Measurements from ENCODE around the gene PUM1. TPM values are rescaled to one million over a fixed set of nuclear protein-coding genes. Genes with fewer than 3 reads are reported as not detected.

PUM1 gene
- total RNA-seq, 2 donors from 2014 or later, result 80.3 to 120 TPM

GRCh38 chr1:31108861-31109260 is 43.3 kb upstream of the PUM1 start:
- TF ChIP-seq POLR2A (IDR thresholded peaks at IDR 0.05) (no peak), POLR2AphosphoS5 (IDR thresholded peaks at IDR 0.05) (no peak), CTCF (IDR thresholded peaks at IDR 0.05) (no peak)
- WGBS, result 86% methylated on average over 5 of the region's 5 CpGs
- no peak for DNase-seq (ENCODE audit: low spot score)
- Histone ChIP-seq H3K27ac (no peak overlapping the region), H3K4me3 (no peak overlapping the region), H3K4me1 (replicated peaks) (no peaks in the 10 kb centered on the region), H3K36me3 (no peaks in the 10 kb centered on the region), H3K27me3 (replicated peaks; ENCODE audit: insufficient read depth) (no peaks in the 10 kb centered on the region), H3K9me3 (no peaks in the 10 kb centered on the region)
- intact Hi-C loops (cut with DNase I), result no loop called here

- DNase-seq (ENCODE audit: low spot score), result no peak
These were observed 40.1 kb upstream of the PUM1 start for GRCh38 chr1:31105646-31106045.

DNA sequence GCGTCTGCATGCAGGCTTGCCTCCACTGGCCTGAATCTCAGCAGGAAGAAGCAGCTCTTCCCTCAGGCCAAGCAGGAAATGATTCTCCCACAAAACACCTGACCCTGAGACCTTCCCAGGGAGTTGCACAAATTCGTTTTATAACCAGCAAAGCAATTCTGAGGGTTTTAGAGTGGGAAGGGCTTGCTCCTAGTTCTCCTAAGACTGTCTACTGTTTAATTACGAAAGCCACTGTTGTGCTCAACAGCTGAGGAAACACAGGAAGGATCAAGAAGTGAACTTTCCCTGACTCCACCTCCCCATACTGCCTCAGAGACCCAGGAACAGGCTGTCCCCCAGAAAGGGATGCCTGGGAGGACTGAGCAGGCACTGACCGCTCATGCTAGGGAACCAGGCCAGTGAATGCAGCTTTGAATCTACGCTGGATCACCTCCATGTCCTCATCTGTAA is 37.0 kb upstream of the PUM1 start:
- 31% methylated on average over 5 of the region's 5 CpGs for WGBS
- Histone ChIP-seq H3K4me1 (replicated peaks) (no peaks in the 10 kb centered on the region), H3K27ac (peak overlapping the region in 1 of 2 donors; percentile 9), H3K4me3 (no peak overlapping the region), H3K36me3 (no peaks in the 10 kb centered on the region), H3K9me3 (no peaks in the 10 kb centered on the region), H3K27me3 (replicated peaks; ENCODE audit: insufficient read depth) (no peaks in the 10 kb centered on the region)
- intact Hi-C loops (cut with DNase I), result no loop called here
- no peak for TF ChIP-seq CTCF (IDR thresholded peaks at IDR 0.05)
- TF ChIP-seq POLR2A (IDR thresholded peaks at IDR 0.05), result no peak
- no peak for TF ChIP-seq POLR2AphosphoS5 (IDR thresholded peaks at IDR 0.05)
- no peak for DNase-seq (ENCODE audit: low spot score)

More at GRCh38 chr1:31105646-31106045, 40.1 kb upstream of the PUM1 start:
- H3K4me3 ChIP-seq, result no peak overlapping the region
- no peak overlapping the region for H3K27ac ChIP-seq
- no peak for TF ChIP-seq CTCF (IDR thresholded peaks at IDR 0.05)
- TF ChIP-seq POLR2A (IDR thresholded peaks at IDR 0.05), result no peak
- no peak for TF ChIP-seq POLR2AphosphoS5 (IDR thresholded peaks at IDR 0.05)
- intact Hi-C loops (cut with DNase I), result no loop called here
- no peaks in the 10 kb centered on the region for H3K27me3 ChIP-seq (replicated peaks; ENCODE audit: insufficient read depth)
- no peaks in the 10 kb centered on the region for H3K9me3 ChIP-seq
- H3K4me1 ChIP-seq (replicated peaks), result no peaks in the 10 kb centered on the region
- no peaks in the 10 kb centered on the region for H3K36me3 ChIP-seq
- WGBS, result 92% methylated on average over 8 of the region's 8 CpGs

- intact Hi-C loops (cut with DNase I), result no loop called here
- Histone ChIP-seq H3K27me3 (replicated peaks; ENCODE audit: insufficient read depth) (no peaks in the 10 kb centered on the region), H3K4me3 (no peak overlapping the region), H3K27ac (no peak overlapping the region), H3K9me3 (no peaks in the 10 kb centered on the region), H3K4me1 (replicated peaks) (no peaks in the 10 kb centered on the region), H3K36me3 (no peaks in the 10 kb centered on the region)
- 56% methylated on average over 4 of the region's 4 CpGs for WGBS
- no peak for DNase-seq (ENCODE audit: low spot score)
- TF ChIP-seq CTCF (IDR thresholded peaks at IDR 0.05) (no peak), POLR2AphosphoS5 (IDR thresholded peaks at IDR 0.05) (no peak), POLR2A (IDR thresholded peaks at IDR 0.05) (no peak)
These were observed 35.6 kb upstream of the PUM1 start for GRCh38 chr1:31101147-31101502.

- WGBS, result 83% methylated on average over 6 of the region's 6 CpGs
- Histone ChIP-seq H3K9me3 (no peaks in the 10 kb centered on the region), H3K27me3 (replicated peaks; ENCODE audit: insufficient read depth) (no peaks in the 10 kb centered on the region), H3K27ac (no peak overlapping the region), H3K4me3 (no peak overlapping the region), H3K4me1 (replicated peaks) (no peaks in the 10 kb centered on the region), H3K36me3 (no peaks in the 10 kb centered on the region)
- TF ChIP-seq POLR2AphosphoS5 (IDR thresholded peaks at IDR 0.05), result no peak
- no peak for TF ChIP-seq CTCF (IDR thresholded peaks at IDR 0.05)
- no peak for TF ChIP-seq POLR2A (IDR thresholded peaks at IDR 0.05)
- DNase-seq (ENCODE audit: low spot score), result no peak
- intact Hi-C loops (cut with DNase I), result no loop called here
These were observed 33.9 kb upstream of the PUM1 start for GRCh38 chr1:31099293-31100032.

Measured in prostate gland (tissue), 2 donors.